ENCODE results near the gene ST6GAL2. TPM values are rescaled to one million over a fixed set of nuclear protein-coding genes. Genes with fewer than 3 reads are reported as not detected.

The ST6GAL2 gene
- total and polyA plus RNA-seq, 2 of the 8 experiments (the other 6 are each of a cell fraction or from before 2014, with no cell fraction given) = 2.7 to 17.5 TPM

DNA sequence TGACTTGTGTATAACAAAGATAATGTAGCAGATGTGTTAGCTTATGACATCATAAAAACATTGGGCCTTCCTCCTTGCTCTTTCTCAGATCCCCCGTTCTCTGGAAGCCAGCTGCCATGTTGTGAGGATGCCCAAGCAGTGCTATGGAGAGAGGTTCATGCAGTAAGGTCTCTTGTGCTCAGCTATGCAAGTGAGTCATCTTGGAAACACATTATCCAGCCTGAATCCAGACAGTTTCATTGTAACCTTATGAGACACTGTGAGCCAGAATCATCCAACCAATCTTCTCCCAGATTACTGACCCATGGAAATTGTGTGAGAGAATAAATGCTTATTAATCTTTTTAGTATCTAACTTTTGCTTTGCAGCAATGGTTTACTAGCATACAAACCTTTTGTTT is 60.8 kb downstream of the ST6GAL2 start (continued):
- no peak for TF ChIP-seq KDM1A (IDR thresholded peaks at IDR 0.05; ENCODE audit: borderline replicate concordance, low read length)
- no peak for TF ChIP-seq BRCA1 (IDR thresholded peaks at IDR 0.05; ENCODE audit: low read depth, low read length)
- TF ChIP-seq KDM5A (IDR thresholded peaks at IDR 0.05; ENCODE audit: low read length) = no peak
- TF ChIP-seq TAF7 (optimal IDR thresholded peaks at IDR 0.05; ENCODE audit: borderline replicate concordance, low read depth, low read length) = no peak
- TF ChIP-seq SP1 (IDR thresholded peaks at IDR 0.05; ENCODE audit: low read depth, low read length) = no peak

Data from H1 (cell line).